AG08395 (cell line): ENCODE results near the gene DCST2.
A peak's percentile ranks its signal among the peaks of the same experiment; 100 is the strongest.

Experiments used
- DNase-seq: peaks from one replicate; pipeline ENCODE4 v3.0.0; 2012; ENCODE audit warnings: mixed read lengths, low spot score

Gene DCST2

DNA sequence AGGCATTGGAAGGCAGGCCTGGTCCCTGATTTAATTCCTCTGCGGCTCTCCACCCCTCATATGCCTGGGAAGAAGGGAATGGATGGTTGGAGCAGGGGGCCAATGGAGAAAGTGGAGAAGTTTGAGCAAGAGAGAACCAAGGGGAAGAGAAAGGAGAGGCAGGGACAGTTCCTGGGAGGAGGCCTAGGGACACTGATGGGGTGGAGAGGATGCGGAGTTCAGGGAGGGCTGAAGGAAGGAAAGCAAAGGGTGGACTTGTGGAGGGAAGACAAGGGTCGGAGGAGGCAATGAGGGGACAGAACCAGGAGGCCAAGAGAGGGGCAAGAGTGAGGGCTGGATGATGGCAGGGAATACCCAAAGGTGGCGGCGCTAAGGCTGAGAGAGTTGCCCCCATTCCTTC lies 23.8 kb downstream of the DCST2 start:
- DNase-seq = no peak

DNA sequence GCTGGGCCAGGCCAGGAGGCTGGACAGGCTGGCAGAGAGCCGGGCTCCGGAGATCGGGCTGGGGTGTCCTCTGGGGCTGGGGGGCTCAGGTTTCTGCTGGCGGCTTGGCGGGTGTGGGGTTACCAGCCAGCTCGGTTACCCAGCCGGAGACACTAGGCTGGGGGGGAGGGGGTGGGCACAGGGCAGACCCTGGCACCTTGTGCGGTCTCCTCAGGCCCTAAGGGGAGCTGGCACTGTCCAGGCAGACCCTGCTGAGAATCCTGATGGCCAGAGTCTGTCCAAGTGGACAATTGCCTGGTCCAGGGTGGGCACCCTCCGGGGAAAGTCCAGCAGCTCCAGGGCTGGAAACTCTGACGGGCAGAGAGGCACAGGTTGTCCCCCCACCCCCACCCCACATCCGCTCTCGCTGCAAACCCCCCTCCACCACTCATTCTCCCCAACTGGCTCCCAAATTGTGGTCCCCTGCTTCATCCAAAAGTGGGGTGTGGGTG lies 24.3 kb downstream of the DCST2 start:
- no peak for DNase-seq

DNA sequence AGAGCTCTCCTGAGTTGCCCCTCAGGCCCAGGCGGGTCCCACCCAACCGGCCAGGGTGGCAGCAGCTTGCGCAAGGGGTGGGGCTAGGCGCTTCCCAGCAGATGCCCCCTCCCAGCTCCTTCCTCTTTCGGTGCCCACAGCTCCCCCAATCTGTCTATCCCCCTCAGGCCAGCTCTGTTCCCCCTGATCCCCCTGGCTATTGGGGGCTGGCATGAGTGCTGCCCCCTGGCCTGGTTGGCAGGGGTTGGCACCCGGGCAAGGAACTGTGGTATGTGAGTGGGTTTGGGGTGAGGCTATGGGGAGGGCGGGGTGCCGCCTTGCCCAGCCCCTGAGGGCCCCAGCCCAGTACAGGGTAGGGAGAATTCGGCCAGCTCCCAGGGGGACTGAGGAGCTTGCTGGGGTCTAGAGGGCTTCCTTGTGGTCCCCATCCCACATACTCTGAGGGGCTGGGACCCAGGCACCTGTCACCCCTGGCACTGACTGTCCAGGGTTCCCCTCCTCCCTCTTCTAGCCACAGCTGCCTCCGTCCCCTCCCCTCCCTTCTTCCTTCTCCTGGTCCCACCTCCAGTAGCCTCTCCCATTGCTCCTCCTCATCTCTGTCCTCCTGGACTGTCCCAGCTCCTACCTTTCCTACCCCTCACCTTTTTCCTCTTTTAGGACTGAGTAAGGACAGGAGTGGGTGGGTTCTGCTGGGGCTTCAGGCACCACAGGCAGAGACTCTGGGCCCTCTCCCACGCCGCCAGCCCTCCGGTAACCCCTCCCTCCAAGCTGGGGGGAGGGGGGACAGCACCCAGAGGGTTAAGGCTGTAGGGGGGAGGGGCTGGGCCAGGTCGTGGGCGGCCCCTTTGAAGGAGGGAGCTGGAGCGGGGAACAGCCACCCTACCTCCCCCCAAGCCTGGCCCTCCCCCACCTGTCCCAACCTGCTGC lies 25.3 kb downstream of the DCST2 start:
- no peak for DNase-seq

GRCh38 chr1:155007251-155007828 lies 26.2 kb downstream of the DCST2 start:
- DNase-seq = no peak

DNA sequence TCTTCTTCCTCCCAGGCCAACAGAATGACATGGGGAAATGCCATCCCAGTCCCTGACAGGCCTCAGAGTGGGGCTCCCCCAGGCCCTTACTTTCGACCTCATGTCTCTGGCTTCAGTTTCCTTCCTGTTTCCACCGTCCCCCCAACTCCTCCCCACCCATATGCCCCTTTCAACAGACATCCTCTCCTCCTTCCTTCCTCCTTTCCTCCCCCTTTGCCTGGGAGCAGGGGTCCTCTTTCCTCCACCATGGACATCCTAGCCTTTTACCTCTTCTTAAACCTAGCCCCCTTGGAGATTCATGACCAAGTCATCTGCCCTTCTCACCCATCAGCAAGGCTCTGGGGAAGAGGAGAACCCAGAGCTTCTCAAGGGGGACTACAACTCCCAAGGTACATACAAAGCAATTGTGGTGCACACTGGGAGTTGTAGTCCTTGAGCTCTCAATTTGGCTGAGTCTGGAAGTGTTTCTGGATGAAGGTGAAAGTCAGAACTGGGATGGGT lies 26.9 kb downstream of the DCST2 start:
- DNase-seq = no peak

DNA sequence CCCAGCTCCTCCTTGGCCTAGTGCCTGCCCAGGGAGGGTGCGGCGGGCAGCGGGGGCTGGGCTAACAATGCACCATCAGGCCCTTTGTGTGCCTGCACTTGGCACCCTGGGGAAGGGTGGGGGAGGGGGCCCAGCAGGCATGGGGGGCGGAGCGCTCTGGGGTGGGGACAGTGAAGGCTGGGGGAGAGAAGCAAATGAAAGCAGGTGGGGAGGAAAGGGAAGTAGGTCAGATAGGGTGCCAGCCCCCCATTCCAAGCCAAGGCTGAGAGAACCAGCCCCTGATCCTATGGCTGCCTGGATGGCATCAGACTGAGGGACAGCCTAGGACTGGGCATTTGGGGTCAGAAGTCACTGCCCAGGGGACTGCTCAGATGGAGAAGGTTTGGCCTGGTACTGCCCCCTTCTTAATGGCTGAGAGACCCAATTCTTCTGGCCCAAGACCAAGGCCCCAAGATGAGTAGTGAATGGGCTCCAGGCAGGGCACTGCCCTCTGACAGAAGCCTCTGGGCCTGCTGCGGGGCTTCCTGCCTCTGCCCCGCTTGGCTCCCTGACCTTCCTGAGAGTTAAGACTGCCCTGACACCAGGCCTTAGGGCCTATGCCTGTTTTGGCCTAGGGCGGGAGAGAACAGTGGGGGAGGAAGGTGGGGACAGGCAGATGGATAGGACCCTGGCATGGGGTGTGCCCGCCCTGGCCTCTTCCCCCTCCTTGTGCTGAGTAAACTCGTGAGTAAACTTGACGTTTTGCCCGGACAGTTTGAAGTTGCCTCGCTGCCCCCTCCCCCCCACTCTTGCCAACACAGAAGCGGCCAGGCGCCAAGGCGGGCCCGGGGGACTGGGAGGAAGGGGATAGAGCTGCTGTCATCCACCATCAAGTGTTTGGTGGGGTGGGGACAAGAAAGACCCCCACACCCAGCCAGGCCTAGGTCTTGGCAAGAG lies 28.2 kb downstream of the DCST2 start:
- no peak for DNase-seq

DNA sequence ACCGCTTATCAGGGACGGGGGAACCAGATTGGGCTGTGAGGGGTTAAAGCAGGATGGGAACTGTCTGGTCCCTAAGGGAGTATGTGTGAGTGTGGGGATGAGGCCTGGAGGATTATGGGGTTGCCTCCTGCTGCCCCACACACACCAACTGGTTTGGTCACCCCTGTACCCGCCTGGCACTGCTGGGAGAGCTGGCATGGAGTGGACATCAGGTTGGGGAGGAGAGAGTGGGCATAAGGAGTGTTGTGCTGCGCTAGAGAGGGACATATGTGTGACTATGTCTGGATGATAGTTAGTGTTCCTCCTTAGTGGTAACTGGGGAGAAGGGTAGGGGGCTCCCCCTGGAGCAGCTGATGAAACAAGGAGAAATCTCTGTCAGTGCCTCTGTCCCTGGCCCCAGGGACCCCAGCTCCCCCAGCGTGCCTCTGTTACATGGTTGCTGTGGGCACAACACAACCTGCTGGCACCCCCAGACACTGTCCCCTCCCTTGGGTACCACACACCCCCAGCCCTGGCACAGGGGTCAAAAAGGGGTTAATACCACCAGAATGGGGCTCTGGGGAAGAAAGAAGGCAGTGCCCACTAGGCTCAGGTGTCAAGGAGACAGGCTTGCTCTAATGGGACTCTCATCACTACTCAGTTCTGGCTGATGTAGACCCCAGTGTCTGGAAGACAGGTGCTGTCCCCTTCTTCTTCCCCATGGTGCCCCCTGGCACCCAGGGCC lies 29.1 kb downstream of the DCST2 start:
- DNase-seq = no peak

DNA sequence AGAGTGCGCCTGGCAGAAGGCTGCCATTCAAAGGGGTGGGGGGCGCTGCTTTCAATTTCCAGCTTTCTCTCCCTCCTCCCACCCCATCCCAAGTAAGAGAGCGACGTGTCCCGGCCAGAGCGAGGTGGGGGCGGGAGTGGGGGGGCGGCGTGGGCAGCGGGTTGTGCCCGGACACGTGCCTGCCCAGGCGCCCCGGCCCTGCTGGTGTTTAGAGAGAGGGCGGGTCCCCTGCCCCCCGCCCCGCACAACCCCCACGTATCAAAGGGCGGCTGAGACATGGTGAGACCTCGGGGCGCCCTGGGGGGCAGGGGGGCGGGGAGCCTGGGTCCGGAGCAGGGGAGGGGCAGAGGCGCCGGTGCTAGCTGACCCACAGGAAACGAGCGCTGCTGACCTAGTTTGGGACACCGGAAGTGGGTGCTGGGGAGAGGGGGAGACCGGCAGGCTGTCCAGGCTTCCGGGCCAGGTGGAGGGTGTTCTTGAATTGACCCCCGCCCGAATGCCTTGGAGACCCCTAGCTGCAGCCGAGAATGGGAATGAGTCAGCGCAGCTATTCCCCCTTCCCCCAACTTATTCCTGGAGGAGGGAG lies 29.7 kb downstream of the DCST2 start:
- DNase-seq = peak; percentile 32

DNA sequence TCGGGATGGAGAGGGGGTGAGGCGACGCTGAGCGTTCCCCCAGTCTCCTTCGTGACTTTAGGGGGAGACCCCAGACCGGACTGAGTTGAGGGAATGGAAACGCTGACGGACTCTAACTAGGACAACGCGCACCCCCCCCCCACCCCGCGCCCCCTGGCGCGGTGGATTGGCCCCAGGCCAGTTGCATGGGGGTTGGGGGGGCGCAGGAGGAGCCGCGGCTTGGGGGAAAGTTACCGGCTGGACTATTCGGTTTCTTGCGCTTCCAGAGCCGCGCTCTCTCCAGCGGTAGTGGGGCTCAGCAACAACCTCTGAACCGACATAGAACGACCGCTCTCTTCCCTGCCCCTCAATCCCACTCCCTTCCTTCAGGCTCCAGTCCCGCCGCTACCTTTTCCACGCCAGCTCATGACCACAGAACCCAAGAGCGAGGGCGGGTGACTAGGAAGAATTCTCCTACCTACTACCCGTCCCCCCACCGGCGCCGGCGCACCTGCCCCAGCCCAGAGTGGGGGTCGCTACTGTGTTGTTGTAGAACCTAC lies 30.3 kb downstream of the DCST2 start:
- no peak for DNase-seq

GRCh38 chr1:155002464-155003226 lies 30.9 kb downstream of the DCST2 start, which contains the start of gene ZBTB7B:
ZBTB7B (plus strand) TSS chr1:155002802; CDS start chr1:155014661, 11,859 bp downstream.
- peak; percentile 62 for DNase-seq

DNA sequence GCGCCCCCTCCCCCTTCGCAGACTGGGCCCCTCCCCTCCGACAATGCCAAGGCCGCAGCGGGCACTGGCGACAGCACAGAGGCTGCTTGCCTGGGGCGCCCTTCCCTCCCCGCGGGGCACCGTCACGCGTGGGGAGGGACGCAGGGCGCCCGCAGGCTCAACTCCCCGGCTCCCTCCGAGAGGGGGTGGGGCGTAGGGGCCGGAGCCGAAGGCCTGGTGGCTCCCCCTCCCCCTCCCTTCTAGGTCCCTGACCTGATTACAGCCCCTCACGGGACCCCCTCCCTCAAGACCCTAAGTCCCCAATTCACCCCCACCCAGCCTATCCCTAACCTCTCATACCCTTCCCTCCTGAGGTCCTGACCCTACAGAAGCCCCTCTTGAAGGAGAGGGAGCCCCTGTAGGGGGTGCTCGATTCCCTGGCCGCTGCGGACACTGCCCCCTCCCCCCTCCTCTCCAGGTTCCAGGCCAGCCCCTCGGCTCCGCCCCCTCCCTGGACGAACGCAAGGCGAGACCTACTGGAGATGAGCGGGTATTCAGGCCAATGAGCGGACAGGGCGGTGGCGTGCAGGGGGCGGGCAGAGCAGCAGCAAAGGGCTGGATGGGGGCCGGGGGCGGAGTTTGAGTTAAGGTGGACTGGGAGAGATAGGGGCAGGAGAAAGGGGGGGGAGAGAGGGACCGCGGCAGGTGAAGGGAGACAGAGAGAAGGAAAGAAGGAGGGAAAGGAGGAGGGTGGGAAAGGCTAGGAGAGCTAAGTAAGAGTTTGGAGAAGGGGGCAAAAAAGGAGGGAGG lies 31.7 kb downstream of the DCST2 start:
- DNase-seq = peak; percentile 99

GRCh38 chr1:155001425-155001674 lies 32.2 kb downstream of the DCST2 start:
- DNase-seq = no peak

GRCh38 chr1:155000726-155001424 lies 32.7 kb downstream of the DCST2 start:
- DNase-seq = peak; percentile 74

GRCh38 chr1:155000411-155000725 lies 33.2 kb downstream of the DCST2 start:
- DNase-seq = no peak

GRCh38 chr1:154999571-155000410 lies 33.8 kb downstream of the DCST2 start:
- no peak for DNase-seq

GRCh38 chr1:154998818-154999570 lies 34.6 kb downstream of the DCST2 start:
- peak; percentile 71 for DNase-seq

DNA sequence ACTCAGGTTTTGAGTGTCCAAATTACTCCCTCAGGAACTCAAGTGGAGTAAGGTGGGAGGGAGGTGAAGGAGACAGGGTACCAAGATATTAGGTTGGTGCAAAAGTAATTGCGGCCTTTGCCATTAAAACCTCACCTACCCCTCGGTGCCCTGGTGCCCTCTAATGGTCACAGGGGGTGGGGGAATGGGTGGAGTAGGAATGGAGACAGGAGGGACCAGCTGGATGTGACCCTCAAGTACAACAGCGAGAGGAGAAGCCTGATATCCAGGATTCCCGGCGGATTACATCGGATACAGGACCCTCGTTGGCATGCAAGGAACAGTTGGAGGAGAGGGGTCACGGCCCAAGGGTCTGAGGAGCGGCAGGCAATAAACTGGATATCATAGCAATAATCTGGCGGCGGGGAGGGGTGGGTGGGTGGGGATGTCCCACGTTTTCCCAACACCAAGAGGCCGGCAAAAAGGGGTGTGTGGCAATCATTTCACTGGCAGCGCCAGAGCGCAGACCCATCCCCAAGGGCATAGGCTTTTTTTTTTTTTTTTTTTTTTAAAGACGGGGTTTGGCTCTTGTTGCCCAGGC lies 35.3 kb downstream of the DCST2 start:
- no peak for DNase-seq
